ENCODE results near the gene CIB4.

The CIB4 gene

DNA sequence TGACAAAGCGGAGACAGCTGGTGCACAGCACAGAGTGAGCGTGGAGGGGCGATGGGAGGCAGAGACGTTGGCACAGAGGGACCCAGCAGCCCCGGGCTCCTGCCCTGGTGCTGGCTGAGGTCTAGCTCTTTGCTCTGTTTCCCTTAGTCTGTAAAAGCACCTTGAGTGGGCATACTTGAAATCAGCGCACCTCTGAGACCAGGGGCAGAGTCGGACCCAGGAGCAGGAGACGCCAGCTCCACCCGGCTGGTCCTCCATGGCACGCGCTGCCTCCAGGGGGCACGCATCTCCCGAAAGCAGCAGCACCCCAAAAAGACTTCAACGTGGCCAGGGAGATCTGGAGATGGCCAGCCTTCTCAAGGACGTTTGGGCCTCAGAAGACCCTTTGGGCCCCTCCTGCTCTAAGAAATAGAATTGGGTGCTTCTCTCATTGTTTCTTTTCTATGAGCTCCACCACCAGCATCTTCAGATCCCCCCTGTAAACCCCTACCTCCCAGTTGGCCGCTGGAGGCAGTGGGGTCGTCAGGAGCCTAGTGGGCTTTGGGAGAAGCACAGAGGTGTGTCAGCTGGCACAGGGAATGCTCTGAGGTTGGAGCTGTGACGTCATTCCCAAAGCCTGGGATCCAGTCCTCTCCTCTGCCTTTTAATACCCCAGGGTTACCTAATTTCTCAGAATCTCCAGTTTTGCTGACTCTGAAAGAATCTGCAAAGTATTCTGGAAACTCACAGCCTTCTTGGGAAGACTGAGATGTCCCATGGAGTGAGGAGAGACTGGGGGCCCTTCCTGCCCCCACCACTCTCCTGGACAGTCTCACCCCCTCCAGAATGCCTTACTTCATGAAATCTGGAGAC lies 58.9 kb downstream of the CIB4 start:
- in situ Hi-C loops (cut with HindIII; ENCODE audit: low sequenced_read_pairs), result no loop called here
- DNase-seq (ENCODE audit: low read depth), result no peak
- H3K4me3 ChIP-seq (ENCODE audit: low read depth, low read length), result no peak overlapping the region
- no peak for TF ChIP-seq CTCF (IDR thresholded peaks at IDR 0.05; ENCODE audit: low read depth, low read length, missing control alignments)

DNA sequence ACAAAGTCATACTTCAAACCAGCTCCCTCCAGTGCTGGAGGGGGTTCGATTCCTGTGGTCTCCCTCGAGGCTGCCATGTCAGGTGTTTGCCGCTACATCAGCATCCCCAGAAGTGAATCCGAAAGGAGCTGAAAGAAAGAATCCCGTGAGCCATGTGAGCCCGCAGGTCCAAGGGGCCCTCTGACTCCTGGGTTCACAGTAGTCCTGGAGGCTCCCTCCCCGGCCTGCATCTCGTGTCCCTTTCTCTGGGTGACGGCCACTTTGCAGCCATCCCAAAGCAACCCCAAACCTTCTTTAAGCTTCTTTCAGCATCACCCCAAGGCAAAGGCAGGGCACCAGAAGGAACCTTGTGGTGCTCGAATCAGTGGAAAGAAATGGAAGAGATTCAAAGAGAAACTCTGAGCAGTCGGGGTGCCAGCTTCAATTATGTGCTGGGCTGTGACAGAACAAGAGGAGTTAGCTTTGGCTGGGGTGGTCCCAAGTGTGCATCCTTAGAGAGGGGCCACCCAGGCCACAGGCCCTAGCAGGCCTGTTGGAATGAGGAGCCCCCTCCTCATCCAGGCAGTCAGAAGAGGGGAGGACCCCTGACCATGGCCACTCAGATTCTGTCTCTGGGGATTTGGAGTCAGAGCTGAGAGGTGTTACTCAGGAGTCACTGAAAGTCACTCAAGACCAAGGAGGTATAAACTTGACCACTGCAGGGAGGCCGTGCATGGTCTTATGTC lies 59.7 kb downstream of the CIB4 start:
- in situ Hi-C loops (cut with HindIII; ENCODE audit: low sequenced_read_pairs), result no loop called here
- no peak overlapping the region for H3K4me3 ChIP-seq (ENCODE audit: low read depth, low read length)
- no peak for TF ChIP-seq CTCF (IDR thresholded peaks at IDR 0.05; ENCODE audit: low read depth, low read length, missing control alignments)
- no peak for DNase-seq (ENCODE audit: low read depth)

DNA sequence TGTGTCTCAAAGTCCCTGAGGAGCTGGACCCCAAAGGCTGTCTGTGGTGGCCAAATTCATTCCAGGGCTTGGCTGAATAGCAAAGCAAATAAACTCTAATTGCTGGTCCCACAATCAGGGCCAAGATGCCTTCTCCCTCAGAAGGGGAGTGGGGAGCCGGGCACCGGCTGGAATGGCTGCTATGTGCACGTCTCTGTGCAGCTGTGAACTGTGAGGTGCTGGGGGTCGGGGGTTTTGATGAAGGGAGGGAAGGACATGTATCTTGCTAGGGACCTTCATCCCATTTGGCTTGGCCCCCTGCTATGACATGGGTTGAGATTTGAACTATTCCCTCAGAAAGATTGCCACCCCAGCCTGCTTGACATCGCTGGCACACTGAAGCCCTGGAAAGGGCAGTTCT lies 60.4 kb downstream of the CIB4 start:
- in situ Hi-C loops (cut with HindIII; ENCODE audit: low sequenced_read_pairs), result no loop called here
- DNase-seq (ENCODE audit: low read depth), result no peak
- TF ChIP-seq CTCF (IDR thresholded peaks at IDR 0.05; ENCODE audit: low read depth, low read length, missing control alignments), result no peak
- no peak overlapping the region for H3K4me3 ChIP-seq (ENCODE audit: low read depth, low read length)

DNA sequence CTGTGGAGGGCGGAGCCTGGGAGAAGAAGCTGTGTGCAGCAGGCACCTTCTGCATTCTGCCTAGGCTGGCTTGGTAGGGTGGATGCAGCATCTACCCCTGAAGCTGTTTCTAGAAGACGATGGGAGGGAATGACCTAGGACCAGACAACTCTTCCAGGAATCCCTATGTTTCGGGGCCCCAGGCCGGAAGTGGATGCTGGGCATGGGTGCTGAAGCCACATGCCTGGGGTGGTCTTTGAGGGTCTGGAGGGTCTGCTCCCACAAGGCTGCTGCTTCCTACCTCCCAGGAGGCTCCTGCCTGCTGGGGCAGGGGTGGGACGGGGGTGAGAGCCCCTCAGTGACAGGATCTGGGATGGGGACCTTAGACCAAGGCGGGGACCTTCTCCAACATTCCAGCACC lies 61.0 kb downstream of the CIB4 start:
- in situ Hi-C loops (cut with HindIII; ENCODE audit: low sequenced_read_pairs), result no loop called here
- DNase-seq (ENCODE audit: low read depth), result no peak
- TF ChIP-seq CTCF (IDR thresholded peaks at IDR 0.05; ENCODE audit: low read depth, low read length, missing control alignments), result no peak
- no peak overlapping the region for H3K4me3 ChIP-seq (ENCODE audit: low read depth, low read length)

GRCh38 chr2:26579723-26580040 lies 61.5 kb downstream of the CIB4 start:
- in situ Hi-C loops (cut with HindIII; ENCODE audit: low sequenced_read_pairs), result no loop called here
- no peak for TF ChIP-seq CTCF (IDR thresholded peaks at IDR 0.05; ENCODE audit: low read depth, low read length, missing control alignments)
- DNase-seq (ENCODE audit: low read depth), result no peak
- H3K4me3 ChIP-seq (ENCODE audit: low read depth, low read length), result no peak overlapping the region

DNA sequence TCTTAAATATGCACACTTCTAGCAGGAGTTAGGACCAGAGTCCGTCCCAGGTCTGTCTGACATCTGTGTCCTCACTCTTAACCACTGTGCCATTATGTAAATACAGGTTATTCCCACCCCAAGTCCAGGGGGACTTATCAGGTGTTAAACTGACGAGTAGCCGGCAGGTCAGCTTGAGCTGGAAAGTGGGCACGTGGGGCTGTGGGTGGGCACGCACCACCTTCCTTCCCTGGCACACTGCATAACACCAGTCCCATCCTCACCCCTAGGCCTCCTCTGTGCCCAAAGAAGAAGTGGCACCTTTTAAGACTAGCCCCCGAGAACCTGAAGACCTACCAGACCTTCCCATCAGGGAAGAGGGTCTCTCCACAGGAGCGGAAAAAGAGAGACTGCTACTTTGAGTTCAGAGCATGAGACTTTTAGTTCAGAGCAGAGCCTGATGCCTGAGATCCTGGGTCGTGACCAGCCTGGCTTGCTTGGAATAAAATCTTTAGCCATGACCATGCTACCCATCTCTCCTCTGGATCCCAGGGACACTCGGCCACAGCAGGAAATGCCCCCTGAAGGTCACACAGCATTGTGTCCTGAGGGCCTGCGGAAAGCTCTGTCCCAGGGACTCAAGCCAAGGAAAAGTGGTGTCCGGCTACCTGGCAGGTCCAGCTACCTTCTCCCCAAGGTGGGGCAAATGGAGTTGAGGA lies 62.0 kb downstream of the CIB4 start:
- in situ Hi-C loops (cut with HindIII; ENCODE audit: low sequenced_read_pairs), result no loop called here
- no peak for TF ChIP-seq CTCF (IDR thresholded peaks at IDR 0.05; ENCODE audit: low read depth, low read length, missing control alignments)
- no peak for DNase-seq (ENCODE audit: low read depth)
- no peak overlapping the region for H3K4me3 ChIP-seq (ENCODE audit: low read depth, low read length)

All from astrocyte of the cerebellum (primary cell).